HG02798 (cell line): Measurements from ENCODE around the gene AP5B1.
"Not testable (repeated sequence)": the region's sequence is repeated elsewhere in the genome, so short reads cannot be mapped to it uniquely, and the experiment has no call there.

Source experiments
- ATAC-seq: cut with Tn5 transposase; IDR thresholded peaks from one replicate; pipeline ENCODE4 v1.9.1; 2021; ENCODE audit warnings: mild to moderate bottlenecking; ENCODE audit not compliant: unreplicated experiment, poor library complexity

AP5B1 gene

GRCh38 chr11:65774525-65775306, 6.1 kb downstream of the AP5B1 start:
- ATAC-seq: no peak

DNA sequence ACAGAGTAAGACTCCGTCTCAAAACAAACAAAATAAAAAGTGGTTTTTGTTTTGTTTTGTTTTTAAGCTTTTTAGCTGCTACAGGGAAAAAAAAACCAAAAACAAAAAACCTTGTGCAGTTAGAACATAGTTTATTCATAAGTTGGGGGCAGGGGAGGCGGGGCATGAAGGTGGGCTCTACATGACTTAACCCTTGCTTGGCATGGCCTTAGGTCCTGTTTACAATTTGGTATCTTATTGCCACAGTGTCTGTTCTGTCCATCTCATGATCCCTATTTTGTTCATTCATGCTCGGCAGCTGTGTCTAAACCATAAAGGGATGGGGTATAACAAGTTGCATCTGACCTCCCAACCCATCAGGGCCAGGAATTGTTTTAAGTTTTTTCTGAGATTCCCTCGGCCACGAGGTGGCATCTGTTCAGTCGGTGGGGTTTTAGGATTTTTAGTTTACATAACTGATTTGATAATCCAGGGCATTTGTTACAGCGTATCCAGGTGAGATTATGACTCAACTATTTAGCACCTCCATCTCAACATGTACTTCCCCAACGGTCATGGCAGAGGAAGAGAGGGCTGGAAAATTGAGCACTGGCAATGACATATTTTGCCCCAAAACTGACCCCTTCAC, 6.9 kb downstream of the AP5B1 start:
- ATAC-seq: no peak

- no peak for ATAC-seq
Measured at GRCh38 chr11:65771589-65772112, 9.1 kb downstream of the AP5B1 start.

DNA sequence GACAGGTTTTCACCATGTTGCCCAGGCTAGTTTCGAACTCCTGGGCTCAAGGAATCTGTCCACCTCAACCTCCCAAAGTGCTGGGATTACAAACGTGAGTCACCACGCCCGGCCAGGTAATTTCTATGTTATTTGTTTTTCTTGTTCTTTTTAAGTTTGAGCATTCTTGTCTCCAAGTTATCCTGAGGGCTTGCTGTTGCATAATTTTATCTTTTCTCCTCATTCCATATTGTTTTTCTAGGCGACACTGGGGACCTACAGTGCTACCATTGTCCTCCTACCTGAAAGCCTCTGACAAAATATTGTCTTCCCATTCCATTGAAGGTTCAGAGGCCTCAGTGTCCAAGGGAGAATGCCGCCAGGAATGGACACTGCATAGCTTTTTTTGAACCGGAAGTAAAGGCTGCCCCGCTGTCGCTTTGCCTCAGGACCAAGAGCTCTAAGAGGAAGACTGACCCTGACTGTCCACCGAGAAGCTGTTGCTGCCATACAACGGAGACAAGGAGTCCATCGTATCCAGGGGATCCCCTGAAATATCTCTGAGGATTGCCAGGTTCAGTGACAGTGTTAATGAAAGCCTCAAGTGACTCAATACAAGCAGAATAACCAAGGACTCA, 9.7 kb downstream of the AP5B1 start:
- no peak for ATAC-seq

- ATAC-seq: not testable (repeated sequence)
Measured at GRCh38 chr11:65767806-65768205, 13.0 kb downstream of the AP5B1 start.

- ATAC-seq: no peak
Measured at GRCh38 chr11:65767406-65767805, 13.4 kb downstream of the AP5B1 start.

GRCh38 chr11:65766535-65766934, 14.2 kb downstream of the AP5B1 start:
- ATAC-seq: no peak

- ATAC-seq: no peak
Measured at GRCh38 chr11:65764434-65764833, 16.3 kb downstream of the AP5B1 start.

- not testable (repeated sequence) for ATAC-seq
Measured at GRCh38 chr11:65762816-65763215, 18.0 kb downstream of the AP5B1 start.

DNA sequence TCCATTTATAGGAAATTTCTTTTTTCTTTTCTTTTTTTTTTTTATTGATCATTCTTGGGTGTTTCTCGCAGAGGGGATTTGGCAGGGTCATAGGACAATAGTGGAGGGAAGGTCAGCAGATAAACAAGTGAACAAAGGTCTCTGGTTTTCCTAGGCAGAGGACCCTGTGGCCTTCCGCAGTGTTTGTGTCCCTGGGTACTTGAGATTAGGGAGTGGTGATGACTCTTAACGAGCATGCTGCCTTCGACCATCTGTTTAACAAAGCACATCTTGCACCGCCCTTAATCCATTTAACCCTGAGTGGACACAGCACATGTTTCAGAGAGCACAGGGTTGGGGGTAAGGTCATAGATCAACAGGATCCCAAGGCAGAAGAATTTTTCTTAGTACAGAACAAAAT, 18.6 kb downstream of the AP5B1 start:
- ATAC-seq: not testable (repeated sequence)

DNA sequence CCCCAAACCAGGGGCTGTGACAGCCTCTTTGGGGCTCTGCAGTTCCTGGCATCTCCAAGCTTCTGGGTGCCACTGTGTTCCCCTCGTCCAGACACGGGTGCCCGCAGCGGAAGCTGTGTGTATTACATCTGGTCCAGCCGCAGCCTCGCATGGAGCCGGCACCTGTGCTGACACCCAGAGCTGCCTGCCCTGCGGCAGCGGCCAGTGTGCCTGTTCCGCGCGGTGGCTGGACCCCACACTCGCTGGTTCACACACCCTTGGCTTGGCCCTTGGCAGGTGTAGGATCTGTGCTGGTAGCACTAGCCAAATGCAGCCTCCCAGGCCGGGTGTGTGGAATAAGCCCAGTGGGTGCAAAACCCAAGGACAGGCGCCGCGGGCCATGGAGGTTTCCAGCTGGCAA, 35.7 kb downstream of the AP5B1 start:
- ATAC-seq: no peak

DNA sequence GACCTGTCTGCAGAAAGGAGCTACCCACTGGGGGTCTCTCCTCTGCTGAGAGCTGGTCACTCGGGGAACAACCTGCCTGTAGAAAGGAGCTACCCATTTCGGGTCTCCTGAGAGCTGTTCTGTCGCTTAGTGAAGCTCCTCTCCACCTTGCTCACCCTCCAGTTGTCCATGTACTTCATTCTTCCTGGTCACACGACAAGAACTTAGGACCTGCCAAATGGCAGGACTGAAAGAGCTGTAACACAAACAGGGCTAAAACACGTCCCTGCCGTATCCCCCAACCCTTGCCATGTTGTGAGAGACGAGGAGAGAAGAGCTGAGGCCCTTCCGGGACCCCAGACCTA, 36.1 kb downstream of the AP5B1 start:
- ATAC-seq: no peak

DNA sequence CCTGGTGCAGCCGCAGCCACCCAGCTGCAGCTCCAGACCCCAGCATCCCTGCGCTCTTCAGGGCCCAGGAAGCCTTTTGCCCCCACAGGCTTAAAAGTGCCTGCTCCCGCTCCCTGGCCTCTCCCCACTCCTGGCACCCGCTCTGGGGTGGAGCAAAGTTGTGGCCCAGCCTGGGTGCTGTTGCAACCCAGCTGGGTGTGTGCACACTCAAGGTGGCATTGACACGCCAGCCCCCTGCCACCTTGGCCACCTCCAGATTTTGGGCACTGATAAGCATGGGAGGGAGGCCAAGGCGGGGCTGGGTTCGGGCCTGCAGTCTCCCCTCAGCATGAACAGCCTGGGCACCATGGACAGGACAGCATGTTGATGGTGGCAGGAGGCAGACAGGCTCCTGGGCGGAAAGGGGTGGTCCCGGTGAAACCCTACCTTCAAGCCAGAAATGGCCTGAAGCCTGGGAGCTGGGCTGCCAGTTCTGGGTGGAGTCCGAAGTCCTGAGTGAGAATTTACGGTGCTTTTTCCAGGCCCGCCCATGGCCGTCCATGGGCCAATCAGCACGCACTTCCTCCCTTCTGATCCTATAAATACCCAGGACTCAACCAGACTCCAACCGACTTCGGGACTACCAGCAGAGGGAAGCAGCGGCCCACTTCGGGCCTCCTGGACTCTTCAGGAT, 36.6 kb downstream of the AP5B1 start:
- no peak for ATAC-seq

DNA sequence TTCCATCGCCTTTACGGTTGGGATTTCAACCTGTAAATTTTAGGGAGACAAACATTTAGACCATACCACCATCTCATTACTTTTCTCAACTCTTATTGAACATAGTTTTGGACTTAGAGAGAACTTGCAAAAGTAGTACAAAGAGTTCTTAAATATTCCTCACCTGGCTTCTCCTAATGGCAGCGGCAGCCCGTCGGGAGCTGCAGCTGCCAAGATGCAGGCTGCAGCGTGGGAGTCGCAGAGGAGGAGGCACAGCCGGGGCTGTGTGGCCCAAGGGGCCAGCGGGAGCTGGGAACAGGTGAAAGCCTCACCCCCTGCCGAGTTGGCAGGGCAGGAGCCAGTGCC, 37.1 kb downstream of the AP5B1 start:
- no peak for ATAC-seq

- ATAC-seq: no peak
Measured at GRCh38 chr11:65742353-65742752, 38.4 kb downstream of the AP5B1 start.

GRCh38 chr11:65741185-65741584, 39.6 kb downstream of the AP5B1 start:
- ATAC-seq: no peak

DNA sequence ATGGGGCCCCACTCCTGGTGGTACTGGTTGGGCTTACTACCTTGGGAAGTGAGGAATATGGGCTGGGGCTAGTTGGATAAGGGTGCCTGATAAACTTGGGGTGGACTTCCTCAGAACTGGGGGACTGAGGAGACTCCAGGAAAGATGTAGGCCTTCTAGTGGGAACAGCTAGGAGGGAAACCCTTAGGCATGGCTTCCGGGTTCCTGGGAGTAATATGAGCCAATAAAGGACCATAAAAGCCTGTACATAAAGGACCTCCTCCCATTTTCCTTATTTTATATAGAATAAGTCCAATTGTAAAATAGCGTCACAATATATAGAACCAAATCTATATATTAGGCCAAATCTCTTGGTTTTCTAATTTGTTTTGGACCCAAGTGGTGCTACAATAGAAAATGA, 41.8 kb downstream of the AP5B1 start:
- ATAC-seq: no peak

- no peak for ATAC-seq
Measured at GRCh38 chr11:65736810-65737209, 44.0 kb downstream of the AP5B1 start.

- ATAC-seq: not testable (repeated sequence)
Measured at GRCh38 chr11:65735111-65735510, 45.7 kb downstream of the AP5B1 start.

DNA sequence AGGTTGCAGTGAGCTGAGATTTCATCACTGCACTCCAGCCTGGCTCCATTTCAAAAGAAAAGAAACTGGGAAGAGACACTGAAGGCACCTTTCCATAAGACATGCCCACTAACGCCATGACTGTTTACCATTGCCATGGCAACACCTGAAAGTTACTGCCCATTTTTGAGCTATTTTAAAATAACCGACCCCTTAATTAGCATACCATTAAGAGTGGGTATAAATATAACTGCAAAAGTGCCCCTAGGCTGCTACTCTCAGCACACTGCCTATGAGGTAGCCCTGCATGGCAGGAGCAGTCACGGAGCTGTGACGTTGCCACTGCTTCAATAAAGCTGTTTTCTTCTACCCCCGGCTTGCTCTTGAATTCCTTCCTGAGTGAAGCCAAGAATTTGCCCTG, 50.3 kb downstream of the AP5B1 start:
- ATAC-seq: no peak

- ATAC-seq: no peak
Measured at GRCh38 chr11:65727865-65728264, 52.9 kb downstream of the AP5B1 start.
